Spleen (tissue), 11 donors: Measurements from ENCODE around the gene CORIN. TPM values are rescaled to one million over a fixed set of nuclear protein-coding genes. Genes with fewer than 3 reads are reported as not detected.

Source experiments
- DNase-seq: peaks from one replicate; pipeline ENCODE4 v3.0.0-alpha.2; 2020
- H3K27ac ChIP-seq, 8 donors: fragments of 200-600 bp; sonication (generic) in 7 of 8; 1 replicate in 4 of 8; 2 replicates in 4 of 8; pipeline versions ENCODE4 v1.5.0 to v1.8.0; 2016 to 2021; ENCODE audit warnings: inconsistent platforms in 4 of 8, mild to moderate bottlenecking in 4 of 8, moderate library complexity in 1 of 8
- H3K27me3 ChIP-seq, 7 donors: fragments of 200-600 bp; sonication (generic) in 6 of 7; replicated peaks in 1 of 7; 1 replicate in 4 of 7; 2 replicates in 3 of 7; pipeline versions ENCODE4 v1.5.0 to v1.8.0; 2016 to 2021; ENCODE audit warnings: inconsistent platforms in 3 of 7, mild to moderate bottlenecking in 1 of 7
- H3K36me3 ChIP-seq, 6 donors: fragments of 200-600 bp; sonication (generic) in 5 of 6; 1 replicate in 4 of 6; 2 replicates in 2 of 6; pipeline versions ENCODE4 v1.5.0 to v1.8.0; 2016 to 2021; ENCODE audit warnings: inconsistent platforms in 2 of 6
- H3K4me1 ChIP-seq, 6 donors: fragments of 200-600 bp; sonication (generic) in 5 of 6; 1 replicate in 3 of 6; 2 replicates in 3 of 6; pipeline versions ENCODE4 v1.5.0 to v1.8.0; 2016 to 2021; ENCODE audit warnings: inconsistent platforms in 3 of 6
- H3K4me3 ChIP-seq, 8 donors: fragments of 200-600 bp; sonication (generic) in 7 of 8; 1 replicate in 4 of 8; 2 replicates in 4 of 8; pipeline versions ENCODE4 v1.5.0 to v1.8.0; 2016 to 2021; ENCODE audit warnings: inconsistent platforms in 4 of 8, mild to moderate bottlenecking in 4 of 8, moderate library complexity in 2 of 8
- H3K9me3 ChIP-seq, 8 donors: fragments of 200-600 bp; sonication (generic) in 7 of 8; 1 replicate in 4 of 8; 2 replicates in 4 of 8; pipeline versions ENCODE4 v1.5.0 to v1.8.0; 2016 to 2021; ENCODE audit warnings: inconsistent platforms in 4 of 8
- POLR2A ChIP-seq, 3 donors: fragments of 450-650 bp; IDR thresholded peaks; one replicate each; pipeline ENCODE4 v1.5.1; 2017; ENCODE audit warnings: antibody characterized with exemption in 3 of 3, mild to moderate bottlenecking in 1 of 3
- POLR2AphosphoS5 ChIP-seq, 3 donors: sonication (generic); formaldehyde crosslinking; IDR thresholded peaks; one replicate each; pipeline ENCODE4 v1.5.1; 2017; ENCODE audit warnings: antibody characterized with exemption in 3 of 3
- WGBS, 5 donors: extraction: QIAGEN DNeasy Blood & Tissue Kit in 3 of 5; methylation state at CpG; one replicate each; pipeline versions ENCODE4 v1.1.5 to v1.1.7; 2013 to 2018; 5-methylcytosine and 5-hydroxymethylcytosine counted together
- intact Hi-C: fragments of 100-400 bp; cut with DNase I; formaldehyde crosslinking; loops from one replicate; pipeline ENCODE4 v1.15.0; 2023; ENCODE audit warnings: low total_unique reads
- polyA plus RNA-seq, 3 donors: library from polyadenylated mRNA; stranded (reverse); fragments of 200-250 nt; gene quantifications; one replicate each; pipeline ENCODE4 v1.2.1, GENCODE V29; 2013
- total RNA-seq, 7 donors: library from RNA; depleted of rRNA in 3 of 7; stranded (reverse); fragments of >200 nt in 3 of 7; fragmentation: NEBNext Ultra II Directional in 4 of 7; extraction: Animal tissue kit (Norgen Biotek cat#: 25700) in 4 of 7; gene quantifications; one replicate each; pipeline versions ENCODE4 v1.1.0 to v1.2.1, GENCODE V29; 2016 to 2021
- TF ChIP-seq, protein P1 (sequence below), 11 experiments: fragments of 200-600 bp in 7 of 11; fragments of 450-650 bp in 4 of 11; sonication (generic) in 4 of 11; IDR thresholded peaks in 8 of 11; conservative IDR thresholded peaks in 3 of 11; 1 replicate in 7 of 11; 2 replicates in 4 of 11; pipeline versions ENCODE4 v1.4.0 to v1.8.0; 2016 to 2021; ENCODE audit warnings: antibody characterized with exemption in 11 of 11, inconsistent platforms in 4 of 11, mild to moderate bottlenecking in 1 of 11
- donor health status: healthy with polysubstance abuse.
- donor health status: DM: no; HTN: no; CAD: no; lungs with moderate emphysema.
- donor health status: DM: no; HTN: no; CAD: no.
- donor health status: Bipolar disorder and iron deficiency.
- donor health status: healthy.
- donor health status: DM: no; HTN: no; CAD: no.
- donor health status: DM: yes; HTN: yes; CAD: no.

The CORIN gene
- total and polyA plus RNA-seq, 10 donors: 0.23 to 12.3 (median 0.85) TPM

DNA sequence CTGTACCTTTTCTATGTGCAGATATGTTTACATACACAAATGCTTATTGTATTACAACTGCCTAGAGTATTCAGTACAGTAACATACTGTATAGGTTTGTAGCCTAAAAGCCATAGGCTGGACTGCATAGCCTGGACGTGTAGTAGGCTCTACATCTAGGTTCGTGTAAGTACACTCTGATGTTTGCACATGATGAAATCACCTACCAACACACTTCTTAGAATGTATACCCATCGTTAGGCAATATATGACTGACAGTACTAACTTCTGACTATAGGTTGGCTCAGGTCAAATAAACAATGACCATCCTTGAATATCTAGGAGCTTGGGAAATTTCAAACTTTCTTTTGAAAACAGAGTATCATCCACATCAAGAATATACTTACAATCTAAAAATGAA lies 139.0 kb downstream of the CORIN start:
- H3K9me3 ChIP-seq: no peaks in the 10 kb centered on the region
- intact Hi-C loops: no loop called here
- no peak overlapping the region for H3K27ac ChIP-seq
- WGBS, 5 donors: 79 to 90% (median 82%) methylated on average over 3 of the region's 3 CpGs
- H3K4me3 ChIP-seq: no peak overlapping the region
- H3K4me1 ChIP-seq: no peaks in the 10 kb centered on the region
- H3K27me3 ChIP-seq: peaks cover 0 to 22% (median 0%) of the 10 kb centered on the region in 7 donors
- no peak for TF ChIP-seq POLR2A (IDR thresholded peaks at IDR 0.05)
- TF ChIP-seq, protein P1, sequence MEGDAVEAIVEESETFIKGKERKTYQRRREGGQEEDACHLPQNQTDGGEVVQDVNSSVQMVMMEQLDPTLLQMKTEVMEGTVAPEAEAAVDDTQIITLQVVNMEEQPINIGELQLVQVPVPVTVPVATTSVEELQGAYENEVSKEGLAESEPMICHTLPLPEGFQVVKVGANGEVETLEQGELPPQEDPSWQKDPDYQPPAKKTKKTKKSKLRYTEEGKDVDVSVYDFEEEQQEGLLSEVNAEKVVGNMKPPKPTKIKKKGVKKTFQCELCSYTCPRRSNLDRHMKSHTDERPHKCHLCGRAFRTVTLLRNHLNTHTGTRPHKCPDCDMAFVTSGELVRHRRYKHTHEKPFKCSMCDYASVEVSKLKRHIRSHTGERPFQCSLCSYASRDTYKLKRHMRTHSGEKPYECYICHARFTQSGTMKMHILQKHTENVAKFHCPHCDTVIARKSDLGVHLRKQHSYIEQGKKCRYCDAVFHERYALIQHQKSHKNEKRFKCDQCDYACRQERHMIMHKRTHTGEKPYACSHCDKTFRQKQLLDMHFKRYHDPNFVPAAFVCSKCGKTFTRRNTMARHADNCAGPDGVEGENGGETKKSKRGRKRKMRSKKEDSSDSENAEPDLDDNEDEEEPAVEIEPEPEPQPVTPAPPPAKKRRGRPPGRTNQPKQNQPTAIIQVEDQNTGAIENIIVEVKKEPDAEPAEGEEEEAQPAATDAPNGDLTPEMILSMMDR (IDR thresholded peaks at IDR 0.05 in 8 of 11, conservative IDR thresholded peaks at IDR 0.05 in 3 of 11): no peak
- no peak for TF ChIP-seq POLR2AphosphoS5 (IDR thresholded peaks at IDR 0.05)
- DNase-seq: no peak
- H3K36me3 ChIP-seq: no peaks in the 10 kb centered on the region

DNA sequence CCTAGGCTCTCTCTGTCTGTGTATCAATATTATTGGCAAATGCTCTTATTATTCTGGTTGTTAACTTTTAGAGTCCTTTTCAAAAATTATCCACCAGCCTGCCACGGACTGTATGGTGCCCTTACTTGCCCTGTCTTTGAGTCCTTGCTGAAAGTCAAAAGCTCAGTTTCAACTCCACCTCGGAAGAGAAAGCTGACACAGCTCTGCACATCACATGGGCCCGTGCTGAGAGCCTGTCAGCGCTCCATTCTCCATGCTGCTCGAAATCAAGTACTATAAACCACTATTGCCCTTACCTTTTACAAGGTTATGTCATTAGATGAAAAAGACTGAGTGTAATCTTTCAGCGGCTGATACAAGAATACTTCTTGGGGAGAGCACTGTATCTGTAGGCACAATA lies 141.0 kb downstream of the CORIN start:
- no peak for TF ChIP-seq POLR2A (IDR thresholded peaks at IDR 0.05)
- TF ChIP-seq POLR2AphosphoS5 (IDR thresholded peaks at IDR 0.05): no peak
- TF ChIP-seq, protein P1 (IDR thresholded peaks at IDR 0.05 in 8 of 11, conservative IDR thresholded peaks at IDR 0.05 in 3 of 11): no peak
- Histone ChIP-seq H3K4me3 (no peak overlapping the region), H3K36me3 (no peaks in the 10 kb centered on the region), H3K27ac (no peak overlapping the region), H3K27me3 (peaks cover 0 to 16% (median 0%) of the 10 kb centered on the region in 7 donors), H3K9me3 (no peaks in the 10 kb centered on the region), H3K4me1 (no peaks in the 10 kb centered on the region)
- 84 to 91% (median 87%) methylated on average over 6 of the region's 6 CpGs for WGBS, 5 donors
- intact Hi-C loops: no loop called here
- DNase-seq: no peak

DNA sequence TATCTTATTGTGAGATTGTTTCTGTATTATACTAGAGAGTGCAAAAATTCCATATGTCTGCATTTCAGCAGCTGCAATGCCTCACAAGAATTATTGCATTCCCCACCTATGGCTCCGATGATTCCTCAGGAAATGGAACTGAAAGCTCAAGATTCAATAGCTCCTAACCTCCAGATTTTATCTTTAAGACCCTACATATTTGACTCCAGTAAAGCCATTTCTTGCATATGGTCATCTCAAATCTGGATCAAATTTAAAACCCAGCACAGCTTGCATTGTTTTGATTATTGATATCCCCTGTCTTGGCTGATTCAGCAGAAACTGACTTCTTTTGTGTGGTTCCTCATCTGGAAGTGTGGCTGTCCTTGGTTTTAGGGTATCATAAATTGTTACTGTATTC lies 142.6 kb downstream of the CORIN start:
- Histone ChIP-seq H3K4me3 (no peak overlapping the region), H3K36me3 (no peaks in the 10 kb centered on the region), H3K9me3 (no peaks in the 10 kb centered on the region), H3K27ac (no peak overlapping the region), H3K4me1 (no peaks in the 10 kb centered on the region), H3K27me3 (peaks cover 0 to 12% (median 0%) of the 10 kb centered on the region in 7 donors)
- intact Hi-C loops: no loop called here
- WGBS, 5 donors: 70 to 85% (median 76%) methylated on average over 1 of the region's 1 CpG
- no peak for TF ChIP-seq POLR2A (IDR thresholded peaks at IDR 0.05)
- TF ChIP-seq, protein P1 (IDR thresholded peaks at IDR 0.05 in 8 of 11, conservative IDR thresholded peaks at IDR 0.05 in 3 of 11): no peak
- no peak for TF ChIP-seq POLR2AphosphoS5 (IDR thresholded peaks at IDR 0.05)
- DNase-seq: no peak

DNA sequence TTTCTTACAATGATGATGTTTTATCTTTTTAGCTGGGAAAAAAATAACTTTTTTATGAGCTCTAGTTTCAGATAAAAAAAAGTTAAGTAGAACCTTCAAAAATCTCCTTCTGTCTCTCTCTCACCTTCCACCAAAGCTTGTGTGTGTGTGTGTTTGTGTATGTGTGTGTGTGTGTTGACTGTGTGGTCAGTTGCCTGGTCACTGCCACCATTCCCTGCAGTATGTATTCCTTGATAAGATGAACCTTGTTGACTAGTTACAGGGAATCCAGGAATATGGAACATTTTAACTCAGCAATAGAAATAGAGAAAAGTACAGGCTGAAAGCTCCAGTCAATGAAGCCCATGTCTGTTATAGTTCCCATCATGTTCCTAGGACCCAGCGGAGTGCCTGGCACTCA lies 143.5 kb downstream of the CORIN start:
- peaks cover 0 to 5% (median 0%) of the 10 kb centered on the region in 7 donors for H3K27me3 ChIP-seq
- DNase-seq: no peak
- H3K9me3 ChIP-seq: no peaks in the 10 kb centered on the region
- H3K27ac ChIP-seq: no peak overlapping the region
- intact Hi-C loops: no loop called here
- no peak overlapping the region for H3K4me3 ChIP-seq
- H3K4me1 ChIP-seq: no peaks in the 10 kb centered on the region
- 88 to 95% (median 93%) methylated on average over 1 of the region's 1 CpG for WGBS, 5 donors
- no peaks in the 10 kb centered on the region for H3K36me3 ChIP-seq
- TF ChIP-seq POLR2A (IDR thresholded peaks at IDR 0.05): no peak
- no peak for TF ChIP-seq POLR2AphosphoS5 (IDR thresholded peaks at IDR 0.05)
- TF ChIP-seq, protein P1 (IDR thresholded peaks at IDR 0.05 in 8 of 11, conservative IDR thresholded peaks at IDR 0.05 in 3 of 11): no peak
